WTC11 (cell line): ENCODE results near the gene TMEM143. TPM values are rescaled to one million over a fixed set of nuclear protein-coding genes. Genes with fewer than 3 reads are reported as not detected.

Source experiments
- ATAC-seq: fragments of 200-7000 bp; cut with Tn5 transposase; 2 replicates; pipeline ENCODE4 v1.10.0; 2021; ENCODE audit warnings: mild to moderate bottlenecking, moderate library complexity
- CTCF ChIA-PET: fragments of 300-600 bp; sonication (Branson Sonifier 250); formaldehyde crosslinking; loops from one replicate; lab custom pipeline; 2021; ENCODE audit warnings: antibody characterized with exemption; lab: Charles Lee
- POLR2A ChIA-PET: fragments of 350-600 bp; sonication (Branson Sonifier 250); formaldehyde crosslinking; loops from one replicate; lab custom pipeline; 2021; ENCODE audit warnings: antibody characterized with exemption; lab: Charles Lee
- DNase-seq: peaks from one replicate; pipeline ENCODE4 v3.0.0; 2021; ENCODE audit warnings: low spot score
- H3K27ac Mint-ChIP-seq: 2 replicates; pipeline ENCODE4 v1.8.0; 2021; ENCODE audit warnings: mixed read lengths
- H3K27me3 Mint-ChIP-seq: 2 replicates; pipeline ENCODE4 v1.8.0; 2021; ENCODE audit warnings: low read depth, mild to moderate bottlenecking, moderate library complexity, mixed read lengths
- H3K36me3 Mint-ChIP-seq: 2 replicates; pipeline ENCODE4 v1.8.0; 2021; ENCODE audit warnings: mixed read lengths
- H3K4me1 Mint-ChIP-seq: 2 replicates; pipeline ENCODE4 v1.8.0; 2022; ENCODE audit warnings: mixed read lengths
- H3K4me3 Mint-ChIP-seq: 2 replicates; pipeline ENCODE4 v1.8.0; 2021; ENCODE audit warnings: mild to moderate bottlenecking, moderate library complexity, mixed read lengths
- H3K9me3 Mint-ChIP-seq: 2 replicates; pipeline ENCODE4 v1.8.0; 2021; ENCODE audit warnings: mixed read lengths
- AR ChIP-seq: fragments of 250-450 bp; sonication (Bioruptor Pico); IDR thresholded peaks from 2 replicates; pipeline ENCODE4 v1.9.0; 2021; ENCODE audit warnings: mild to moderate bottlenecking
- CDX4 ChIP-seq: fragments of 250-450 bp; sonication (Bioruptor Pico); IDR thresholded peaks from 2 replicates; pipeline ENCODE4 v1.9.0; 2021; ENCODE audit warnings: moderate library complexity, mild to moderate bottlenecking, inconsistent platforms, borderline replicate concordance
- E2F4 ChIP-seq: sonication (generic); formaldehyde crosslinking; IDR thresholded peaks from 2 replicates; pipeline ENCODE4 v1.8.1; 2022; ENCODE audit warnings: low read depth, mild to moderate bottlenecking, moderate library complexity, missing genetic modification reagents, borderline replicate concordance
- ERG ChIP-seq: fragments of 250-450 bp; sonication (Bioruptor Pico); IDR thresholded peaks from 2 replicates; pipeline ENCODE4 v1.8.0; 2021; ENCODE audit warnings: mild to moderate bottlenecking
- ESRRA ChIP-seq: sonication (generic); formaldehyde crosslinking; IDR thresholded peaks from 2 replicates; pipeline ENCODE4 v1.8.1; 2022; ENCODE audit warnings: mild to moderate bottlenecking, missing genetic modification reagents, borderline replicate concordance
- GABPB1 ChIP-seq: sonication (generic); formaldehyde crosslinking; IDR thresholded peaks from 2 replicates; pipeline ENCODE4 v1.8.1; 2023; ENCODE audit warnings: mild to moderate bottlenecking, missing genetic modification reagents
- IRF1 ChIP-seq: sonication (generic); formaldehyde crosslinking; IDR thresholded peaks from 2 replicates; pipeline ENCODE4 v1.8.0; 2023; ENCODE audit warnings: missing genetic modification reagents
- JAZF1 ChIP-seq: fragments of 250-450 bp; sonication (Bioruptor Pico); IDR thresholded peaks from 2 replicates; pipeline ENCODE4 v1.9.0; 2021; ENCODE audit warnings: moderate library complexity, mild to moderate bottlenecking, inconsistent platforms
- MAX ChIP-seq: sonication (generic); formaldehyde crosslinking; IDR thresholded peaks from 2 replicates; pipeline ENCODE4 v1.8.0; 2022; ENCODE audit warnings: mild to moderate bottlenecking, missing genetic modification reagents
- MXD4 ChIP-seq: fragments of 250-450 bp; sonication (Bioruptor Pico); IDR thresholded peaks from 2 replicates; pipeline ENCODE4 v1.8.0; 2021; ENCODE audit warnings: mild to moderate bottlenecking, moderate library complexity, borderline replicate concordance
- NFATC4 ChIP-seq: fragments of 250-450 bp; sonication (Bioruptor Pico); IDR thresholded peaks from 2 replicates; pipeline ENCODE4 v1.9.0; 2021; ENCODE audit warnings: mild to moderate bottlenecking
- NR3C1 ChIP-seq: sonication (generic); formaldehyde crosslinking; conservative IDR thresholded peaks from 2 replicates; pipeline ENCODE4 v1.8.1; 2023; ENCODE audit warnings: low read depth, mild to moderate bottlenecking, missing genetic modification reagents
- TCF7 ChIP-seq: sonication (generic); formaldehyde crosslinking; IDR thresholded peaks from 2 replicates; pipeline ENCODE4 v1.8.0; 2022; ENCODE audit warnings: mild to moderate bottlenecking, low read depth, missing genetic modification reagents, moderate library complexity
- TEAD1 ChIP-seq: sonication (generic); formaldehyde crosslinking; IDR thresholded peaks from 2 replicates; pipeline ENCODE4 v1.8.0; 2022; ENCODE audit warnings: mild to moderate bottlenecking, missing genetic modification reagents
- USF1 ChIP-seq: sonication (generic); formaldehyde crosslinking; IDR thresholded peaks from 2 replicates; pipeline ENCODE4 v1.8.0; 2022; ENCODE audit warnings: mild to moderate bottlenecking, missing genetic modification reagents
- ZBTB21 ChIP-seq: sonication (generic); formaldehyde crosslinking; IDR thresholded peaks from 2 replicates; pipeline ENCODE4 v1.8.1; 2023; ENCODE audit warnings: mild to moderate bottlenecking, missing genetic modification reagents, borderline replicate concordance
- ZNF671 ChIP-seq: fragments of 250-450 bp; sonication (Bioruptor Pico); IDR thresholded peaks from 2 replicates; pipeline ENCODE4 v1.8.0; 2021; ENCODE audit warnings: mild to moderate bottlenecking
- total RNA-seq: library from RNA; stranded (reverse); gene quantifications from 3 replicates; pipeline ENCODE4 v1.2.3, GENCODE V29; 2021
- TF ChIP-seq, protein P1 (sequence below): sonication (generic); formaldehyde crosslinking; IDR thresholded peaks from 2 replicates; pipeline ENCODE4 v1.8.1; 2023; ENCODE audit warnings: mild to moderate bottlenecking, missing genetic modification reagents, borderline replicate concordance
- TF ChIP-seq, protein P2 (sequence below): fragments of 250-450 bp; sonication (Bioruptor Pico); IDR thresholded peaks from 2 replicates; pipeline ENCODE4 v2.1.2; 2022; ENCODE audit warnings: mild to moderate bottlenecking, moderate library complexity

TMEM143 gene
- total RNA-seq, 1 experiment from 2014 or later = 20.2 TPM

- TF ChIP-seq ZNF671 (CRISPR knock-in tag) (no peak), ESRRA (CRISPR knock-in tag) (no peak), ERG (CRISPR knock-in tag) (no peak), TCF7 (CRISPR knock-in tag) (no peak), JAZF1 (CRISPR knock-in tag) (no peak), GABPB1 (CRISPR knock-in tag) (no peak), CDX4 (CRISPR knock-in tag) (no peak), ZBTB21 (CRISPR knock-in tag) (no peak)
- TF ChIP-seq, protein P1, sequence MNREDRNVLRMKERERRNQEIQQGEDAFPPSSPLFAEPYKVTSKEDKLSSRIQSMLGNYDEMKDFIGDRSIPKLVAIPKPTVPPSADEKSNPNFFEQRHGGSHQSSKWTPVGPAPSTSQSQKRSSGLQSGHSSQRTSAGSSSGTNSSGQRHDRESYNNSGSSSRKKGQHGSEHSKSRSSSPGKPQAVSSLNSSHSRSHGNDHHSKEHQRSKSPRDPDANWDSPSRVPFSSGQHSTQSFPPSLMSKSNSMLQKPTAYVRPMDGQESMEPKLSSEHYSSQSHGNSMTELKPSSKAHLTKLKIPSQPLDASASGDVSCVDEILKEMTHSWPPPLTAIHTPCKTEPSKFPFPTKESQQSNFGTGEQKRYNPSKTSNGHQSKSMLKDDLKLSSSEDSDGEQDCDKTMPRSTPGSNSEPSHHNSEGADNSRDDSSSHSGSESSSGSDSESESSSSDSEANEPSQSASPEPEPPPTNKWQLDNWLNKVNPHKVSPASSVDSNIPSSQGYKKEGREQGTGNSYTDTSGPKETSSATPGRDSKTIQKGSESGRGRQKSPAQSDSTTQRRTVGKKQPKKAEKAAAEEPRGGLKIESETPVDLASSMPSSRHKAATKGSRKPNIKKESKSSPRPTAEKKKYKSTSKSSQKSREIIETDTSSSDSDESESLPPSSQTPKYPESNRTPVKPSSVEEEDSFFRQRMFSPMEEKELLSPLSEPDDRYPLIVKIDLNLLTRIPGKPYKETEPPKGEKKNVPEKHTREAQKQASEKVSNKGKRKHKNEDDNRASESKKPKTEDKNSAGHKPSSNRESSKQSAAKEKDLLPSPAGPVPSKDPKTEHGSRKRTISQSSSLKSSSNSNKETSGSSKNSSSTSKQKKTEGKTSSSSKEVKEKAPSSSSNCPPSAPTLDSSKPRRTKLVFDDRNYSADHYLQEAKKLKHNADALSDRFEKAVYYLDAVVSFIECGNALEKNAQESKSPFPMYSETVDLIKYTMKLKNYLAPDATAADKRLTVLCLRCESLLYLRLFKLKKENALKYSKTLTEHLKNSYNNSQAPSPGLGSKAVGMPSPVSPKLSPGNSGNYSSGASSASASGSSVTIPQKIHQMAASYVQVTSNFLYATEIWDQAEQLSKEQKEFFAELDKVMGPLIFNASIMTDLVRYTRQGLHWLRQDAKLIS = no peak
- TF ChIP-seq, all 79 proteins: peak for 0
- Mint-ChIP-seq H3K27ac (no peak overlapping the region), H3K4me1 (no peaks in the 10 kb centered on the region; the same call in 1 of the 2 replicates), H3K36me3 (no peaks in the 10 kb centered on the region), H3K27me3 (peaks cover 5% of the 10 kb centered on the region), H3K4me3 (no peak overlapping the region), H3K9me3 (no peaks in the 10 kb centered on the region)
- POLR2A ChIA-PET = interaction anchor here (0.6 kb wide), 1 partner anchor 272 kb away, joined by 3 read pairs; no protein-coding TSS in a partner anchor
- ATAC-seq (no peak), DNase-seq (no peak)
- CTCF ChIA-PET = interaction anchor here (0.6 to 10.2 kb wide), 8 partner anchors 12 to 550 kb away, joined by 3 to 404 read pairs (median 4); partner anchors contain the start of genes CARD8, EMP3 and KDELR1
Measured at GRCh38 chr19:48338802-48339503, 24.8 kb downstream of the TMEM143 start.

- Mint-ChIP-seq H3K36me3 (no peaks in the 10 kb centered on the region), H3K4me3 (no peak overlapping the region), H3K27me3 (peaks cover 5% of the 10 kb centered on the region), H3K4me1 (peaks cover 4% of the 10 kb centered on the region), H3K9me3 (no peaks in the 10 kb centered on the region), H3K27ac (no peak overlapping the region)
- CTCF ChIA-PET = interaction anchor here (0.6 to 10.2 kb wide), 6 partner anchors 13 to 551 kb away, joined by 3 to 404 read pairs (median 4); partner anchors contain the start of gene EMP3
- POLR2A ChIA-PET = no interaction called here
- ATAC-seq (no peak), DNase-seq (no peak)
- TF ChIP-seq JAZF1 (CRISPR knock-in tag) = no peak
- TF ChIP-seq, protein P2, sequence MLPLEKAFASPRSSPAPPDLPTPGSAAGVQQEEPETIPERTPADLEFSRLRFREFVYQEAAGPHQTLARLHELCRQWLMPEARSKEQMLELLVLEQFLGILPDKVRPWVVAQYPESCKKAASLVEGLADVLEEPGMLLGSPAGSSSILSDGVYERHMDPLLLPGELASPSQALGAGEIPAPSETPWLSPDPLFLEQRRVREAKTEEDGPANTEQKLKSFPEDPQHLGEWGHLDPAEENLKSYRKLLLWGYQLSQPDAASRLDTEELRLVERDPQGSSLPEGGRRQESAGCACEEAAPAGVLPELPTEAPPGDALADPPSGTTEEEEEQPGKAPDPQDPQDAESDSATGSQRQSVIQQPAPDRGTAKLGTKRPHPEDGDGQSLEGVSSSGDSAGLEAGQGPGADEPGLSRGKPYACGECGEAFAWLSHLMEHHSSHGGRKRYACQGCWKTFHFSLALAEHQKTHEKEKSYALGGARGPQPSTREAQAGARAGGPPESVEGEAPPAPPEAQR (CRISPR knock-in tag) = no peak
- TF ChIP-seq NFATC4 = no peak
- TF ChIP-seq IRF1 (CRISPR knock-in tag) = no peak
- TF ChIP-seq AR = no peak
- no peak for TF ChIP-seq E2F4 (CRISPR knock-in tag)
- no peak for TF ChIP-seq MAX (CRISPR knock-in tag)
- TF ChIP-seq USF1 = no peak
- no peak for TF ChIP-seq MXD4 (CRISPR knock-in tag)
- no peak for TF ChIP-seq TEAD1
- TF ChIP-seq ZNF671 (CRISPR knock-in tag) = no peak
- no peak for TF ChIP-seq NR3C1
Measured at GRCh38 chr19:48338253-48338755, 25.4 kb downstream of the TMEM143 start.
